SK-N-SH (cell line): ENCODE results near the gene NOXRED1.
A peak's percentile ranks its signal among the peaks of the same experiment; 100 is the strongest.

Experiments
- CTCF ChIP-seq: fragments of 200-600 bp; sonication (generic); IDR thresholded peaks from 2 replicates; pipeline ENCODE4 v1.6.1; 2017; ENCODE audit warnings: antibody characterized with exemption, mild to moderate bottlenecking, moderate library complexity
- ELF1 ChIP-seq: IDR thresholded peaks from 2 replicates; pipeline ENCODE4 v1.4.0; 2012
- EP300 ChIP-seq, 2 experiments: IDR thresholded peaks; 2 replicates each; pipeline versions ENCODE4 v1.4.0 to v1.6.1; 2012; ENCODE audit warnings: borderline replicate concordance in 1 of 2, low read depth in 1 of 2, low read length in 1 of 2
- FOXJ3 ChIP-seq: sonication (generic); formaldehyde crosslinking; IDR thresholded peaks from 2 replicates; pipeline ENCODE4 v1.5.1; 2020; ENCODE audit warnings: mild to moderate bottlenecking, missing genetic modification reagents
- FOXM1 ChIP-seq: IDR thresholded peaks from 2 replicates; pipeline ENCODE4 v1.4.0; 2012; ENCODE audit warnings: low read depth, mild to moderate bottlenecking
- GABPA ChIP-seq: IDR thresholded peaks from 2 replicates; pipeline ENCODE4 v1.4.0; 2012; ENCODE audit warnings: low read depth, mild to moderate bottlenecking
- JUND ChIP-seq: IDR thresholded peaks from 2 replicates; pipeline ENCODE4 v1.4.0; 2012
- PBX3 ChIP-seq: IDR thresholded peaks from 2 replicates; pipeline ENCODE4; 2012
- POLR2AphosphoS5 ChIP-seq: IDR thresholded peaks from 2 replicates; pipeline ENCODE4 v1.6.1; 2012; ENCODE audit warnings: low read depth, low read length
- REST ChIP-seq: IDR thresholded peaks from 2 replicates; pipeline ENCODE4 v1.6.1; 2012; ENCODE audit warnings: mild to moderate bottlenecking, low read depth, low read length, moderate library complexity
- RFX5 ChIP-seq: IDR thresholded peaks from 2 replicates; pipeline ENCODE4 v1.6.1; 2012; ENCODE audit warnings: mild to moderate bottlenecking, improper control_type of control experiment, low read length

GRCh38 chr14:77457115-77457521 lies 33.8 kb upstream of the NOXRED1 start:
- TF ChIP-seq RFX5 (no peak), REST (no peak), ELF1 (no peak), FOXJ3 (CRISPR knock-in tag) (no peak), CTCF (peak; percentile 12; the same call in 1 of the 2 replicates), FOXM1 (no peak), POLR2AphosphoS5 (no peak), GABPA (no peak), JUND (no peak), EP300 (IDR thresholded peaks at IDR 0.05; ENCODE audit: borderline replicate concordance in 1 of 2, low read depth in 1 of 2, low read length in 1 of 2) (no peak), PBX3 (no peak)
